Activated CD4-positive, alpha-beta memory T cell treated with anti-CD3 and anti-CD28 coated beads, Interleukin-2, amount 10 ng/mL, durations not matched to agents 7 days and 5 days (primary cell): ENCODE data around the gene WDR18. TPM values are rescaled to one million over a fixed set of nuclear protein-coding genes. Genes with fewer than 3 reads are reported as not detected.

ENCODE experiments used
- CTCF ChIA-PET: fragments of 350-600 bp; sonication (Branson Sonifier 250); formaldehyde crosslinking; loops from one replicate; lab custom pipeline; 2021; ENCODE audit warnings: antibody characterized with exemption, inconsistent platforms; lab: Charles Lee
- POLR2A ChIA-PET: fragments of 350-600 bp; sonication (Branson Sonifier 250); formaldehyde crosslinking; loops from one replicate; lab custom pipeline; 2021; ENCODE audit warnings: antibody characterized with exemption; lab: Charles Lee
- DNase-seq: peaks from one replicate; pipeline ENCODE4 v3.0.0-alpha.2; 2020
- H3K27ac Mint-ChIP-seq: one replicate; pipeline ENCODE4 v1.8.0; 2021; ENCODE audit warnings: mild to moderate bottlenecking, mixed read lengths
- H3K27me3 Mint-ChIP-seq: one replicate; pipeline ENCODE4 v1.8.0; 2021; ENCODE audit warnings: mixed read lengths
- H3K36me3 Mint-ChIP-seq: one replicate; pipeline ENCODE4 v1.8.0; 2021; ENCODE audit warnings: low read depth, mixed read lengths
- H3K4me1 Mint-ChIP-seq: one replicate; pipeline ENCODE4 v1.8.0; 2021; ENCODE audit warnings: mixed read lengths
- H3K4me3 Mint-ChIP-seq: one replicate; pipeline ENCODE4 v1.8.0; 2021; ENCODE audit warnings: mild to moderate bottlenecking, mixed read lengths
- H3K9me3 Mint-ChIP-seq: one replicate; pipeline ENCODE4 v1.8.0; 2021; ENCODE audit warnings: mixed read lengths
- total RNA-seq, 2 experiments: library from RNA; stranded (reverse); gene quantifications; one replicate each; pipeline ENCODE4 v1.2.3, GENCODE V29; 2021

The WDR18 gene
- total RNA-seq, 2 experiments from 2014 or later: 42.0 to 44.3 TPM

GRCh38 chr19:994516-994915 lies 10.4 kb downstream of the WDR18 start:
- no peak overlapping the region for H3K4me3 Mint-ChIP-seq
- ChIA-PET CTCF (interaction anchor here (0.7 kb wide), 1 partner anchor 28 kb away, joined by 3 read pairs; no protein-coding TSS in a partner anchor), POLR2A (interaction anchor here (2.3 kb wide), 1 partner anchor 10 kb away, joined by 18 read pairs; the partner anchor contains the start of gene WDR18)
- H3K27ac Mint-ChIP-seq: no peak overlapping the region
- peaks cover 11% of the 10 kb centered on the region for H3K4me1 Mint-ChIP-seq
- DNase-seq: no peak
- H3K27me3 Mint-ChIP-seq: peaks cover 23% of the 10 kb centered on the region
- no peaks in the 10 kb centered on the region for H3K9me3 Mint-ChIP-seq
- H3K36me3 Mint-ChIP-seq: peaks cover 11% of the 10 kb centered on the region

DNA sequence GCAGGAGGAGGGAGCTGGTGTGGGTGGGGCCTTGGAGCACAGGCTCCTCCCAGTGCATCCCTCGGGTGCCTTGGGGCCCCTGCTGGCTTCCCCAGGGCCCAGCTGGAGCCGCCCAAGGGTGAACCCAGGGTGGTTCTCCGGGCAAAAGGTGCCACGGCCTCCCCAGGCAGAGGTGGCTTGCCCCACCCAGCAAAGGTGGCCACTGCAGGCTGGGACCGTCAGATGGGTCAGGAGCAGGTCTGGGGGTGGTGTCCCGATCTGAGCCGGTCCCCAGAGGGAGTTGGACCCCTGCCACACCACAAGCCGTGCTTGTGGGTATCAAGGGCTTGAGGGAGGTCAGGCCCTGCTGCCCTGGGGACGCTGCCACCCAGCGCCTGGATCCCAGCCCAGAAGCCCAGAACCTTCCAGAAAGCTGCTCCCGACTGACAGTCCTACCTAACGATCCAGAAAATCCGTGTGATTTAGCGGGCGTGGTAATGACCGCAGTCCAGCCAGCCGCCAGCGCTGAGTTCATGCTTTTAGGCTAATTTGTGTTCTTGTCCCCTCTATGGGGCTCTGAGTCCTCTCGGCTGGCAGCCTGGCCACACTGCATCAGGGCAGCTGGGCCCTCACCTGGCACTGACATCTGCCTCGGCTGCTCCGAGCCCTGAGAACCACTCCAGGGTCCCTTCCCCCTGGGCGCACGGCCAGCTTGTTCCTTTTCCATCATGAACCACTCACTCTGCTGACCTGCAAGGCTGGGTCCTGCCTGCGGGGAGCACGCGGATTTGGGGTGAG lies 11.1 kb downstream of the WDR18 start:
- no peaks in the 10 kb centered on the region for H3K9me3 Mint-ChIP-seq
- CTCF ChIA-PET: interaction anchor here (1.9 kb wide), 1 partner anchor 11 kb away, joined by 9 read pairs; the partner anchor contains the start of gene WDR18

DNA sequence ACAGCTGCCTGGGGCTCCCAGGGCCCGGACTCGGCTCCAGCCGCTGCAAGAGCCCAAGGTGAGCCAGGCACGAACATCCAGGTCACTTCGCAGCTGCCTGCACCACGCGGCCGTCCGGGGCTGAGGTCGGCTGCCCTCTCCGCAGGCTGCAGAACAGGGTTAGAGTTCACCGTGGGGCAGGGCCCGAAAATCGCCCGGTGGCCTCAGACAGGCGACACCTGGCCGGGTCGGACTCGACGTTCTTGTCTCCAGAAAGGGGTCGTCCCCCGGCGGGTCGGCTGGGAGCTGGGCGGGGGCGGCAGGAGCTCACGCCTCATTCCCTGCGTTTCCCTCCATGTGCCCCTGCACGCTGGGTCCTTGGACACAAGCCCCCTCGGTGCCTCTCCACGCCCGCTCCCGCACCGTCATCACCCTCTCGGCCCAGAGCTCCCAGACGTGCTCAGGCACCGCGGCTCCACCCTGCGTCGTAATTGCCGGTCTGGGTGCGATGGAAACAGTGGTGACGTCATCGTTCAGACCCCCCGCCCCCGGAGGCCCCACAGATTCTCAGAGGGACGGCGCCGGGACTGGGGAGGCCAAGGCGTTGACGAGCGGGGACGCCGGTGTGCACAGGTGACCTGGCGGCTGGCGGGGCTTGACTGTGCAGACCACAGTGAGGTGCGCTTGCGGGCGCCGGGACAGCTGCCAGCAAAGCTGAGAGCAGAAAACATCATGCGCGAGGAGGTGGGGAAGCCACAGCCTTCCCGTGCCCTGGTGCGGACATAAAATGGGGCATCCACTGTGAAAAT lies 12.1 kb downstream of the WDR18 start:
- Mint-ChIP-seq H3K9me3 (no peaks in the 10 kb centered on the region), H3K36me3 (peaks cover 5% of the 10 kb centered on the region), H3K27ac (peak overlapping the region; percentile 26), H3K27me3 (peaks cover 28% of the 10 kb centered on the region), H3K4me1 (peaks cover 13% of the 10 kb centered on the region), H3K4me3 (peak overlapping the region; percentile 32)
- POLR2A ChIA-PET: interaction anchor here (0.9 to 2.3 kb wide), 4 partner anchors 9 to 133 kb away, joined by 3 to 18 read pairs (median 4); partner anchors contain the start of gene WDR18
- peak; percentile 74 for DNase-seq
- CTCF ChIA-PET: interaction anchor here (1.2 to 1.9 kb wide), 2 partner anchors 12 to 133 kb away, joined by 3 to 9 read pairs; partner anchors contain the start of gene WDR18

More for the DNA sequence above, 11.1 kb downstream of the WDR18 start:
- no peak overlapping the region for H3K4me3 Mint-ChIP-seq
- peaks cover 11% of the 10 kb centered on the region for H3K36me3 Mint-ChIP-seq
- no peak overlapping the region for H3K27ac Mint-ChIP-seq
- no peak for DNase-seq
- POLR2A ChIA-PET: interaction anchor here (2.3 kb wide), 1 partner anchor 11 kb away, joined by 18 read pairs; the partner anchor contains the start of gene WDR18
- peaks cover 26% of the 10 kb centered on the region for H3K27me3 Mint-ChIP-seq
- H3K4me1 Mint-ChIP-seq: peaks cover 11% of the 10 kb centered on the region

DNA sequence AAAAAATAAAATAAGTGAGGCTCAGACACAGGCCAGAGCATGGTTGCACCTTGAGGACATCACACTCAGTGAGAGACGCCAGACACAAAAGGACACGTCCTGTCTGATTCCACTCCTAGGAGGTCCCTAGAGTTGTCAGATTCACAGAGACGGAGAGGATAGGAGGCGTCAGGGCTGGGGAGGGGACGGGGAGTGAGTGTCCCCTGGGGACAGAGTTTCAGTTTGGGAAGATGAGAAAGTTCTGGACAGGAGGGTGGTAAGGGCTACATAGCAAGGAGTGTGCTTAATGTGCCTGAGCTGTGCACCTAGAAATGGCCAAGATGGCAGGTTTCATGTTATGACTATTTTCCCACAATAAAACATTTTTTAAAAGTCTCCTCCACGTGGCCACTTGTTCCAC lies 13.9 kb downstream of the WDR18 start:
- H3K4me3 Mint-ChIP-seq: no peak overlapping the region
- ChIA-PET CTCF (interaction anchor here (0.6 to 1.0 kb wide), 2 partner anchors 14 to 170 kb away, joined by 4 read pairs; partner anchors contain the start of gene WDR18), POLR2A (no interaction called here)

GRCh38 chr19:999379-999719 lies 15.2 kb downstream of the WDR18 start:
- Mint-ChIP-seq H3K27me3 (peaks cover 34% of the 10 kb centered on the region), H3K4me1 (peaks cover 14% of the 10 kb centered on the region), H3K9me3 (no peaks in the 10 kb centered on the region), H3K27ac (no peak overlapping the region), H3K4me3 (no peak overlapping the region), H3K36me3 (no peaks in the 10 kb centered on the region)
- CTCF ChIA-PET: interaction anchor here (1.0 kb wide), 1 partner anchor 15 kb away, joined by 4 read pairs; the partner anchor contains the start of gene WDR18
- POLR2A ChIA-PET: interaction anchor here (1.2 kb wide), 1 partner anchor 42 kb away, joined by 3 read pairs; no protein-coding TSS in a partner anchor
- no peak for DNase-seq

More for the DNA sequence above, 13.9 kb downstream of the WDR18 start:
- no peak for DNase-seq
- Mint-ChIP-seq H3K27me3 (peaks cover 34% of the 10 kb centered on the region), H3K27ac (no peak overlapping the region), H3K9me3 (no peaks in the 10 kb centered on the region), H3K4me1 (peaks cover 14% of the 10 kb centered on the region), H3K36me3 (peaks cover 2% of the 10 kb centered on the region)

- POLR2A ChIA-PET: interaction anchor here (1.2 kb wide), 1 partner anchor 41 kb away, joined by 3 read pairs; no protein-coding TSS in a partner anchor
Measured at GRCh38 chr19:1000095-1000494, 15.9 kb downstream of the WDR18 start, which contains the start of gene GRIN3B. GRIN3B (plus strand) TSS chr19:1000419; CDS start chr19:1000438, 19 bp downstream.

GRCh38 chr19:1000591-1001537 lies 16.7 kb downstream of the WDR18 start:
- no peak overlapping the region for H3K27ac Mint-ChIP-seq
- no peak overlapping the region for H3K4me3 Mint-ChIP-seq
- POLR2A ChIA-PET: interaction anchor here (0.8 kb wide), 1 partner anchor 14 kb away, joined by 4 read pairs; no protein-coding TSS in a partner anchor
- DNase-seq: no peak
- H3K36me3 Mint-ChIP-seq: no peaks in the 10 kb centered on the region
- CTCF ChIA-PET: interaction anchor here (0.5 to 1.4 kb wide), 3 partner anchors 30 to 62 kb away, joined by 3 to 5 read pairs (median 3); no protein-coding TSS in a partner anchor
- H3K9me3 Mint-ChIP-seq: no peaks in the 10 kb centered on the region
- peaks cover 34% of the 10 kb centered on the region for H3K27me3 Mint-ChIP-seq
- peaks cover 12% of the 10 kb centered on the region for H3K4me1 Mint-ChIP-seq

More at GRCh38 chr19:1000095-1000494, 15.9 kb downstream of the WDR18 start, which contains the start of gene GRIN3B:
- Mint-ChIP-seq H3K4me1 (peaks cover 14% of the 10 kb centered on the region), H3K9me3 (no peaks in the 10 kb centered on the region), H3K4me3 (no peak within 1 kb of the TSS), H3K36me3 (no peaks in the 10 kb centered on the region), H3K27me3 (peaks cover 34% of the 10 kb centered on the region), H3K27ac (no peak within 1 kb of the TSS)
- peak; percentile 73 for DNase-seq
- CTCF ChIA-PET: interaction anchor here (0.5 to 1.4 kb wide), 2 partner anchors 57 to 62 kb away, joined by 3 to 5 read pairs; no protein-coding TSS in a partner anchor

DNA sequence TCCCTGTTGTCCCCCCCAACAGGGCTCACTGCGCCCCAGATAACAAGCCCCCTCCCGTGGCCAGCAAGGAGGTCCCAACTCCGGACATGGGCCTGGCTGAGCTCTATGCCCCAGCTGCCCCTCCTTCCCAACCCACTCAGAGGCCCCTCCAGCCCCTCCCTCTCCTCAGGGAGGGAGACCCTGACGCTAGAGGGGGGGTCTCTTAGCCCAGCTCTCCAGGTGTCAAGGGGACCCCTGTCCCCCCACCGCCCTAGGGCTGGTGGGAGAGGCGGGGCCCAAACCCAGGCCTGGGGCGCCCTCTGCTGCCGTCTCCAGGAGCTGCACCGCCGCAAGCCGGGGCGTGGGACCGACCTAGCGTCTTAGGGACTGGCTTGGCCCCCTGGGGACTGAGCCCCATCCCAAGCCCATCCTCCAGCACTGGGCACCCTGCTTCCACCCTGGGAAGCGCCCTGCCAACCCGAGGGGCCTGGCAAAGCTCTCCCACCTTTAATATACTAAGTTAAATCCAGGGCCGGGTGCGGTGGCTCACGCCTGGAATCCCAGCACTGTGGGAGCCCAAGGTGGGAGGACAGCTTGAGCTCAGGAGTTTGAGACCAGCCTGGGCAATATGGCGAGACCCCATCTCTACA lies 17.5 kb downstream of the WDR18 start:
- ChIA-PET POLR2A (interaction anchor here (0.8 kb wide), 1 partner anchor 13 kb away, joined by 4 read pairs; no protein-coding TSS in a partner anchor), CTCF (interaction anchor here (1.2 kb wide), 1 partner anchor 29 kb away, joined by 3 read pairs; no protein-coding TSS in a partner anchor)
- no peaks in the 10 kb centered on the region for H3K9me3 Mint-ChIP-seq
- DNase-seq: peak; percentile 75
- H3K36me3 Mint-ChIP-seq: no peaks in the 10 kb centered on the region
- H3K27ac Mint-ChIP-seq: no peak overlapping the region
- H3K4me3 Mint-ChIP-seq: no peak overlapping the region
- H3K4me1 Mint-ChIP-seq: peaks cover 7% of the 10 kb centered on the region
- peaks cover 29% of the 10 kb centered on the region for H3K27me3 Mint-ChIP-seq

DNA sequence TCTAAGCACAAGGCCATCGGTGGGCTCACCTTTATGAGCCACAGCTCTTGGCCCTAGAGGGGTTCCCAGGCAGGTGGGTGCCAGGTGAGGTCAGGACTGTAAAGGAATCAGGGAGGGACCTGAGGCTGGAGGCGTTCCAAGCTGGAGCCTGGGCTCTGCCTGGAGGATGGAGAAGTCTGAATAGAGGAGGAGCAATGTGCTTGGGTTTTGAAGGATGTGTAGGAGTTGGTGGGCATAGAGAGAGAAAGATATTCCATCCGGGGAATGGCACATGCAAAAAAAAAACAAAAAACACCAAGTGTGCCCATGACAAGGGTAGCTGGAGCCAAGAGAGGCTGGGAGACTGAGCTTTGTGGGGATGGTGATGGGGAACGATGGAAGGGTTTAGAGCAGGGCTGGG lies 18.5 kb downstream of the WDR18 start:
- H3K9me3 Mint-ChIP-seq: no peaks in the 10 kb centered on the region
- ChIA-PET CTCF (no interaction called here), POLR2A (interaction anchor here (1.0 kb wide), 1 partner anchor 87 kb away, joined by 3 read pairs; no protein-coding TSS in a partner anchor)
- DNase-seq: no peak
- H3K27ac Mint-ChIP-seq: no peak overlapping the region
- peaks cover 27% of the 10 kb centered on the region for H3K27me3 Mint-ChIP-seq
- no peak overlapping the region for H3K4me3 Mint-ChIP-seq
- H3K36me3 Mint-ChIP-seq: peaks cover 5% of the 10 kb centered on the region
- H3K4me1 Mint-ChIP-seq: peaks cover 6% of the 10 kb centered on the region

- peaks cover 6% of the 10 kb centered on the region for H3K4me1 Mint-ChIP-seq
Measured at GRCh38 chr19:1003283-1003682, 19.1 kb downstream of the WDR18 start.

More at GRCh38 chr19:1003283-1003682, 19.1 kb downstream of the WDR18 start:
- Mint-ChIP-seq H3K27ac (no peak overlapping the region), H3K27me3 (peaks cover 20% of the 10 kb centered on the region), H3K36me3 (peaks cover 7% of the 10 kb centered on the region), H3K9me3 (no peaks in the 10 kb centered on the region), H3K4me3 (no peak overlapping the region)
- POLR2A ChIA-PET: interaction anchor here (0.9 to 1.0 kb wide), 2 partner anchors 10 to 86 kb away, joined by 3 to 4 read pairs; no protein-coding TSS in a partner anchor
- CTCF ChIA-PET: interaction anchor here (1.0 to 1.4 kb wide), 2 partner anchors 19 to 22 kb away, joined by 3 read pairs; partner anchors contain the start of gene WDR18
- no peak for DNase-seq
